GM18870 (cell line): ENCODE results near the gene GAPVD1.
"Not testable (repeated sequence)": the region's sequence is repeated elsewhere in the genome, so short reads cannot be mapped to it uniquely, and the experiment has no call there.

Source experiments
- ATAC-seq: cut with Tn5 transposase; IDR thresholded peaks from one replicate; pipeline ENCODE4 v1.9.1; 2021; ENCODE audit warnings: moderate library complexity; ENCODE audit not compliant: unreplicated experiment

Gene GAPVD1

GRCh38 chr9:125297917-125298316 lies 36.3 kb downstream of the GAPVD1 start:
- no peak for ATAC-seq

- ATAC-seq = no peak
Measured at GRCh38 chr9:125302241-125302640, 40.6 kb downstream of the GAPVD1 start.

- ATAC-seq = no peak
Measured at GRCh38 chr9:125304273-125304672, 42.6 kb downstream of the GAPVD1 start.

GRCh38 chr9:125312411-125312810 lies 50.8 kb downstream of the GAPVD1 start:
- no peak for ATAC-seq

- ATAC-seq = not testable (repeated sequence)
Measured at GRCh38 chr9:125316359-125316758, 54.7 kb downstream of the GAPVD1 start.

- no peak for ATAC-seq
Measured at GRCh38 chr9:125317704-125318103, 56.1 kb downstream of the GAPVD1 start.

- ATAC-seq = no peak
Measured at GRCh38 chr9:125321496-125321895, 59.9 kb downstream of the GAPVD1 start.

- ATAC-seq = no peak
Measured at GRCh38 chr9:125323615-125324014, 62.0 kb downstream of the GAPVD1 start.

GRCh38 chr9:125325826-125326225 lies 64.2 kb downstream of the GAPVD1 start:
- ATAC-seq = no peak

- no peak for ATAC-seq
Measured at GRCh38 chr9:125329978-125330377, 68.4 kb downstream of the GAPVD1 start.

- ATAC-seq = no peak
Measured at GRCh38 chr9:125330587-125330986, 69.0 kb downstream of the GAPVD1 start.

GRCh38 chr9:125332527-125332926 lies 70.9 kb downstream of the GAPVD1 start:
- peak; percentile 93 for ATAC-seq

GRCh38 chr9:125337236-125337635 lies 75.6 kb downstream of the GAPVD1 start:
- no peak for ATAC-seq

GRCh38 chr9:125338929-125339328 lies 77.3 kb downstream of the GAPVD1 start:
- ATAC-seq = no peak

- no peak for ATAC-seq
Measured at GRCh38 chr9:125341566-125341965, 79.9 kb downstream of the GAPVD1 start.

- ATAC-seq = no peak
Measured at GRCh38 chr9:125343518-125344275, 82.1 kb downstream of the GAPVD1 start.

GRCh38 chr9:125346080-125346732 lies 84.6 kb downstream of the GAPVD1 start:
- no peak for ATAC-seq

GRCh38 chr9:125355601-125356000 lies 94.0 kb downstream of the GAPVD1 start:
- ATAC-seq = no peak

GRCh38 chr9:125356032-125356431 lies 94.4 kb downstream of the GAPVD1 start:
- no peak for ATAC-seq

- ATAC-seq = no peak
Measured at GRCh38 chr9:125359011-125359410, 97.4 kb downstream of the GAPVD1 start.

- ATAC-seq = no peak
Measured at GRCh38 chr9:125360601-125361000, 99.0 kb downstream of the GAPVD1 start.

- no peak for ATAC-seq
Measured at GRCh38 chr9:125361837-125362531, 100.4 kb downstream of the GAPVD1 start.
